ENCODE results near the gene SMARCD3. TPM values are rescaled to one million over a fixed set of nuclear protein-coding genes. Genes with fewer than 3 reads are reported as not detected.

The SMARCD3 gene
- total and polyA plus RNA-seq, 2 of the 13 experiments (the other 11 are each of a cell fraction or from before 2014, with no cell fraction given), result 0.20 to 0.62 TPM

DNA sequence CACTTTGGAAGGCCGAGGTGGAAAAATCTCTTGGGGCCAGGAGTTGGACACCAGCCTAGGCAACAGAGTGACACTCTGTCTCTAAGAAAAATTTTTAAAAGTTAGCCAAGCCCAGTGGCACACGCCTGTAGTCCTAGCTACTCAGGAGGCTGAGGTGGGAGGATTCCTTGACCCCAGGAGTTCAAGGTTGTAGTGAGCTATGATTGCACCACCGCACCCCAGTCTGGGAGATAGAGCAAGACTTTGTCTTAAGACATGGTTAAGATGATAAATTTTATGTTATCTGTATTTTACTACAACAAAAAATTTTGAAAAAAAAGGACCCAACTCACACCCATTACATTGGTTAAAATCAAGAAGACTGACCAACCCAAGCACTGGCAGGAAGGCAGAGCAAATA lies 44.4 kb upstream of the SMARCD3 start:
- Histone ChIP-seq H3K4me3 (replicated peaks in 1 of 3; ENCODE audit: insufficient read depth in 1 of 3, low read depth in 2 of 3, low read length in 3 of 3) (no peak overlapping the region), H3K4me1 (ENCODE audit: insufficient read depth, low read length) (no peaks in the 10 kb centered on the region), H3K79me2 (ENCODE audit: insufficient read depth, low read length) (no peaks in the 10 kb centered on the region), H3K4me2 (ENCODE audit: low read depth, low read length) (no peak overlapping the region), H2AFZ (ENCODE audit: low read length) (no peak overlapping the region), H3K27ac (ENCODE audit: extremely low read length, insufficient read depth, low read length) (no peak overlapping the region), H3K9ac (ENCODE audit: insufficient read depth, low read depth, low read length) (no peak overlapping the region), H3K36me3 (replicated peaks in 1 of 2; ENCODE audit: control insufficient read depth in 1 of 2, insufficient read depth in 2 of 2, low read length in 2 of 2) (no peaks in the 10 kb centered on the region), H3K27me3 (ENCODE audit: control insufficient read depth in 1 of 2, insufficient read depth in 2 of 2, low read length in 2 of 2) (peaks cover 5 to 23% of the 10 kb centered on the region in 2 experiments; a peak in 4 of 5 replicates), H3K9me3 (ENCODE audit: low read length) (no peaks in the 10 kb centered on the region), H4K20me1 (ENCODE audit: insufficient read depth, low read length) (no peaks in the 10 kb centered on the region)
- in situ Hi-C loops (cut with HindIII; ENCODE audit: extremely low pct_ligation_motif_present, low pct_unique_long_range_greater_than_20kb), result no loop called here
- ATAC-seq (no peak), DNase-seq (ENCODE audit: low spot score) (no peak), FAIRE-seq (no peak)
- 30% methylated on average over 3 of the region's 3 CpGs for WGBS (ENCODE audit: low lambda C conversion rate)
- BruUV-seq (replicated peaks), result no TSS peak
- intact Hi-C loops (cut with micrococcal nuclease; ENCODE audit: unreplicated experiment), result no loop called here
- TF ChIP-seq SRF (IDR thresholded peaks at IDR 0.05; ENCODE audit: low read depth, low read length) (no peak), EEA1 (CRISPR knock-in tag; IDR thresholded peaks at IDR 0.05; ENCODE audit: borderline replicate concordance) (no peak), ZNF367 (CRISPR knock-in tag; IDR thresholded peaks at IDR 0.05; ENCODE audit: borderline replicate concordance) (no peak), SSRP1 (CRISPR knock-in tag; IDR thresholded peaks at IDR 0.05) (no peak), GZF1 (CRISPR knock-in tag; IDR thresholded peaks at IDR 0.05) (no peak), ZNF354B (CRISPR knock-in tag; IDR thresholded peaks at IDR 0.05) (no peak), PCBP2 (optimal IDR thresholded peaks at IDR 0.05; ENCODE audit: low read depth, low read length, poor library complexity, severe bottlenecking) (no peak), UBTF (CRISPR knock-in tag; IDR thresholded peaks at IDR 0.05) (no peak), ZNF30 (CRISPR knock-in tag; IDR thresholded peaks at IDR 0.05) (no peak), DNMT1 (CRISPR knock-in tag; IDR thresholded peaks at IDR 0.05) (no peak), KAT2B (IDR thresholded peaks at IDR 0.05; ENCODE audit: borderline replicate concordance, low read depth, low read length) (no peak)
- TF ChIP-seq, protein P1, sequence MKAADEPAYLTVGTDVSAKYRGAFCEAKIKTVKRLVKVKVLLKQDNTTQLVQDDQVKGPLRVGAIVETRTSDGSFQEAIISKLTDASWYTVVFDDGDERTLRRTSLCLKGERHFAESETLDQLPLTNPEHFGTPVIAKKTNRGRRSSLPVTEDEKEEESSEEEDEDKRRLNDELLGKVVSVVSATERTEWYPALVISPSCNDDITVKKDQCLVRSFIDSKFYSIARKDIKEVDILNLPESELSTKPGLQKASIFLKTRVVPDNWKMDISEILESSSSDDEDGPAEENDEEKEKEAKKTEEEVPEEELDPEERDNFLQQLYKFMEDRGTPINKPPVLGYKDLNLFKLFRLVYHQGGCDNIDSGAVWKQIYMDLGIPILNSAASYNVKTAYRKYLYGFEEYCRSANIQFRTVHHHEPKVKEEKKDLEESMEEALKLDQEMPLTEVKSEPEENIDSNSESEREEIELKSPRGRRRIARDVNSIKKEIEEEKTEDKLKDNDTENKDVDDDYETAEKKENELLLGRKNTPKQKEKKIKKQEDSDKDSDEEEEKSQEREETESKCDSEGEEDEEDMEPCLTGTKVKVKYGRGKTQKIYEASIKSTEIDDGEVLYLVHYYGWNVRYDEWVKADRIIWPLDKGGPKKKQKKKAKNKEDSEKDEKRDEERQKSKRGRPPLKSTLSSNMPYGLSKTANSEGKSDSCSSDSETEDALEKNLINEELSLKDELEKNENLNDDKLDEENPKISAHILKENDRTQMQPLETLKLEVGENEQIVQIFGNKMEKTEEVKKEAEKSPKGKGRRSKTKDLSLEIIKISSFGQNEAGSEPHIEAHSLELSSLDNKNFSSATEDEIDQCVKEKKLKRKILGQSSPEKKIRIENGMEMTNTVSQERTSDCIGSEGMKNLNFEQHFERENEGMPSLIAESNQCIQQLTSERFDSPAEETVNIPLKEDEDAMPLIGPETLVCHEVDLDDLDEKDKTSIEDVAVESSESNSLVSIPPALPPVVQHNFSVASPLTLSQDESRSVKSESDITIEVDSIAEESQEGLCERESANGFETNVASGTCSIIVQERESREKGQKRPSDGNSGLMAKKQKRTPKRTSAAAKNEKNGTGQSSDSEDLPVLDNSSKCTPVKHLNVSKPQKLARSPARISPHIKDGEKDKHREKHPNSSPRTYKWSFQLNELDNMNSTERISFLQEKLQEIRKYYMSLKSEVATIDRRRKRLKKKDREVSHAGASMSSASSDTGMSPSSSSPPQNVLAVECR (CRISPR knock-in tag; IDR thresholded peaks at IDR 0.05; ENCODE audit: borderline replicate concordance), result no peak
- ChIA-PET CTCF (ENCODE audit: low intra/inter-chr PET ratio, low total read pairs) (no interaction called here), POLR2A (no interaction called here)

All from HepG2 (cell line).